ENCODE results near the gene IFNK.
A peak's percentile ranks its signal among the peaks of the same experiment; 100 is the strongest.

Gene IFNK

GRCh38 chr9:27506981-27507380, 17.1 kb upstream of the IFNK start:
- Histone ChIP-seq H2BK120ac (ENCODE audit: low read depth, low read length) (no peak overlapping the region), H3K27ac (replicated peaks; ENCODE audit: low read length) (no peak overlapping the region), H2AK5ac (ENCODE audit: low read depth, low read length) (no peak overlapping the region), H4K8ac (ENCODE audit: low read depth, low read length) (no peak overlapping the region), H3K36me3 (replicated peaks in 1 of 2; ENCODE audit: control insufficient read depth in 2 of 2, insufficient read depth in 2 of 2, low read length in 2 of 2) (peaks cover 4 to 16% of the 10 kb centered on the region in 2 donors), H3K79me1 (ENCODE audit: low read depth, low read length) (peaks cover 5% of the 10 kb centered on the region), H3K27me3 (ENCODE audit: control insufficient read depth in 3 of 3, insufficient read depth in 3 of 3, low read depth in 1 of 3, low read length in 3 of 3) (no peaks in the 10 kb centered on the region), H3K4me2 (ENCODE audit: insufficient read depth, low read length, poor library complexity, severe bottlenecking) (no peak overlapping the region), H3K14ac (ENCODE audit: low read length) (no peak overlapping the region), H3K18ac (ENCODE audit: low read length) (no peak overlapping the region), H4K91ac (ENCODE audit: low read depth, low read length, poor library complexity) (no peak overlapping the region), H2BK15ac (ENCODE audit: low read length) (no peak overlapping the region), H3K4ac (ENCODE audit: low read length) (no peak overlapping the region), H3K9ac (ENCODE audit: low read depth, low read length, poor library complexity) (no peak overlapping the region), H2BK12ac (ENCODE audit: low read length) (no peak overlapping the region), H3K23ac (ENCODE audit: low read depth, low read length, poor library complexity) (no peak overlapping the region), H3K4me3 (ENCODE audit: low read length in 2 of 2) (no peak overlapping the region), H3K9me3 (replicated peaks in 1 of 2; ENCODE audit: control insufficient read depth in 2 of 2, insufficient read depth in 1 of 2, low read depth in 1 of 2, low read length in 2 of 2) (peaks cover 4 to 10% of the 10 kb centered on the region in 2 donors), H2BK5ac (ENCODE audit: low read length) (no peak overlapping the region), H2AFZ (ENCODE audit: low read length) (no peak overlapping the region), H3K4me1 (ENCODE audit: control insufficient read depth in 2 of 2, insufficient read depth in 1 of 2, low read depth in 1 of 2, low read length in 2 of 2) (peaks cover 5 to 19% of the 10 kb centered on the region in 2 donors)
- DNase-seq (ENCODE audit: low spot score) = no peak
- no CpG with 5 or more reads among the region's 2 CpGs for WGBS, 2 donors (ENCODE audit: extremely low coverage in 2 of 2, insufficient read length in 2 of 2, insufficient replicate concordance in 1 of 2)

GRCh38 chr9:27510780-27511179, 13.3 kb upstream of the IFNK start:
- Histone ChIP-seq H3K9me3 (replicated peaks in 1 of 2; ENCODE audit: control insufficient read depth in 2 of 2, insufficient read depth in 1 of 2, low read depth in 1 of 2, low read length in 2 of 2) (peaks cover 1 to 2% of the 10 kb centered on the region in 2 donors), H3K36me3 (replicated peaks in 1 of 2; ENCODE audit: control insufficient read depth in 2 of 2, insufficient read depth in 2 of 2, low read length in 2 of 2) (peaks cover 3 to 16% of the 10 kb centered on the region in 2 donors), H3K79me1 (ENCODE audit: low read depth, low read length) (peaks cover 5% of the 10 kb centered on the region), H3K4me1 (ENCODE audit: control insufficient read depth in 2 of 2, insufficient read depth in 1 of 2, low read depth in 1 of 2, low read length in 2 of 2) (peaks cover 0 to 3% of the 10 kb centered on the region in 2 donors), H4K8ac (ENCODE audit: low read depth, low read length) (no peak overlapping the region), H2BK120ac (ENCODE audit: low read depth, low read length) (no peak overlapping the region), H3K14ac (ENCODE audit: low read length) (no peak overlapping the region), H3K4ac (ENCODE audit: low read length) (no peak overlapping the region), H2AFZ (ENCODE audit: low read length) (no peak overlapping the region), H3K4me2 (ENCODE audit: insufficient read depth, low read length, poor library complexity, severe bottlenecking) (no peak overlapping the region), H3K9ac (ENCODE audit: low read depth, low read length, poor library complexity) (no peak overlapping the region), H3K4me3 (ENCODE audit: low read length in 2 of 2) (no peak overlapping the region), H3K27ac (replicated peaks; ENCODE audit: low read length) (no peak overlapping the region), H3K18ac (ENCODE audit: low read length) (no peak overlapping the region), H2BK5ac (ENCODE audit: low read length) (no peak overlapping the region), H3K23ac (ENCODE audit: low read depth, low read length, poor library complexity) (no peak overlapping the region), H2BK15ac (ENCODE audit: low read length) (no peak overlapping the region), H4K91ac (ENCODE audit: low read depth, low read length, poor library complexity) (no peak overlapping the region), H2BK12ac (ENCODE audit: low read length) (no peak overlapping the region), H3K27me3 (ENCODE audit: control insufficient read depth in 3 of 3, insufficient read depth in 3 of 3, low read depth in 1 of 3, low read length in 3 of 3) (no peaks in the 10 kb centered on the region), H2AK5ac (ENCODE audit: low read depth, low read length) (no peak overlapping the region)
- no CpG with 5 or more reads among the region's 2 CpGs for WGBS, 2 donors (ENCODE audit: extremely low coverage in 2 of 2, insufficient read length in 2 of 2, insufficient replicate concordance in 1 of 2)
- no peak for DNase-seq (ENCODE audit: low spot score)

GRCh38 chr9:27511771-27512170, 12.3 kb upstream of the IFNK start:
- no peak overlapping the region for H4K8ac ChIP-seq (ENCODE audit: low read depth, low read length)
- H2BK12ac ChIP-seq (ENCODE audit: low read length) = no peak overlapping the region
- peak overlapping the region; percentile 42 for H4K91ac ChIP-seq (ENCODE audit: low read depth, low read length, poor library complexity)
- H3K4me3 ChIP-seq (ENCODE audit: low read length in 2 of 2) = no peak overlapping the region
- peaks cover 5% of the 10 kb centered on the region for H3K79me1 ChIP-seq (ENCODE audit: low read depth, low read length)
- H3K4me1 ChIP-seq (ENCODE audit: control insufficient read depth in 2 of 2, insufficient read depth in 1 of 2, low read depth in 1 of 2, low read length in 2 of 2) = peaks cover 0 to 3% of the 10 kb centered on the region in 2 donors
- H2BK15ac ChIP-seq (ENCODE audit: low read length) = no peak overlapping the region
- no peak overlapping the region for H2AK5ac ChIP-seq (ENCODE audit: low read depth, low read length)
- DNase-seq (ENCODE audit: low spot score) = no peak
- H3K9me3 ChIP-seq (replicated peaks in 1 of 2; ENCODE audit: control insufficient read depth in 2 of 2, insufficient read depth in 1 of 2, low read depth in 1 of 2, low read length in 2 of 2) = peaks cover 1 to 2% of the 10 kb centered on the region in 2 donors
- H3K27me3 ChIP-seq (ENCODE audit: control insufficient read depth in 3 of 3, insufficient read depth in 3 of 3, low read depth in 1 of 3, low read length in 3 of 3) = no peaks in the 10 kb centered on the region
- WGBS, 2 donors (ENCODE audit: extremely low coverage in 2 of 2, insufficient read length in 2 of 2, insufficient replicate concordance in 1 of 2) = no CpG with 5 or more reads among the region's 2 CpGs
- H3K23ac ChIP-seq (ENCODE audit: low read depth, low read length, poor library complexity) = no peak overlapping the region
- H3K4ac ChIP-seq (ENCODE audit: low read length) = peak overlapping the region; percentile 43
- H2BK120ac ChIP-seq (ENCODE audit: low read depth, low read length) = no peak overlapping the region
- no peak overlapping the region for H3K27ac ChIP-seq (replicated peaks; ENCODE audit: low read length)
- H3K14ac ChIP-seq (ENCODE audit: low read length) = no peak overlapping the region
- H3K18ac ChIP-seq (ENCODE audit: low read length) = no peak overlapping the region
- H2AFZ ChIP-seq (ENCODE audit: low read length) = no peak overlapping the region
- H2BK5ac ChIP-seq (ENCODE audit: low read length) = no peak overlapping the region
- H3K9ac ChIP-seq (ENCODE audit: low read depth, low read length, poor library complexity) = no peak overlapping the region
- H3K36me3 ChIP-seq (replicated peaks in 1 of 2; ENCODE audit: control insufficient read depth in 2 of 2, insufficient read depth in 2 of 2, low read length in 2 of 2) = peaks cover 5 to 21% of the 10 kb centered on the region in 2 donors
- H3K4me2 ChIP-seq (ENCODE audit: insufficient read depth, low read length, poor library complexity, severe bottlenecking) = no peak overlapping the region

- Histone ChIP-seq H3K23ac (ENCODE audit: low read depth, low read length, poor library complexity) (no peak overlapping the region), H3K14ac (ENCODE audit: low read length) (no peak overlapping the region), H4K8ac (ENCODE audit: low read depth, low read length) (no peak overlapping the region), H3K4me3 (ENCODE audit: low read length in 2 of 2) (no peak overlapping the region), H2BK12ac (ENCODE audit: low read length) (no peak overlapping the region), H3K4me2 (ENCODE audit: insufficient read depth, low read length, poor library complexity, severe bottlenecking) (no peak overlapping the region), H3K4ac (ENCODE audit: low read length) (no peak overlapping the region), H2AFZ (ENCODE audit: low read length) (no peak overlapping the region), H4K91ac (ENCODE audit: low read depth, low read length, poor library complexity) (no peak overlapping the region), H3K9ac (ENCODE audit: low read depth, low read length, poor library complexity) (no peak overlapping the region), H2BK120ac (ENCODE audit: low read depth, low read length) (no peak overlapping the region), H3K27me3 (ENCODE audit: control insufficient read depth in 3 of 3, insufficient read depth in 3 of 3, low read depth in 1 of 3, low read length in 3 of 3) (no peaks in the 10 kb centered on the region), H3K9me3 (replicated peaks in 1 of 2; ENCODE audit: control insufficient read depth in 2 of 2, insufficient read depth in 1 of 2, low read depth in 1 of 2, low read length in 2 of 2) (peaks cover 0 to 1% of the 10 kb centered on the region in 2 donors), H2AK5ac (ENCODE audit: low read depth, low read length) (no peak overlapping the region), H3K36me3 (replicated peaks in 1 of 2; ENCODE audit: control insufficient read depth in 2 of 2, insufficient read depth in 2 of 2, low read length in 2 of 2) (peaks cover 5 to 9% of the 10 kb centered on the region in 2 donors), H2BK15ac (ENCODE audit: low read length) (no peak overlapping the region), H3K4me1 (ENCODE audit: control insufficient read depth in 2 of 2, insufficient read depth in 1 of 2, low read depth in 1 of 2, low read length in 2 of 2) (peaks cover 0 to 2% of the 10 kb centered on the region in 2 donors), H3K18ac (ENCODE audit: low read length) (no peak overlapping the region), H3K79me1 (ENCODE audit: low read depth, low read length) (peaks cover 5% of the 10 kb centered on the region), H3K27ac (replicated peaks; ENCODE audit: low read length) (no peak overlapping the region), H2BK5ac (ENCODE audit: low read length) (no peak overlapping the region)
- WGBS, 2 donors (ENCODE audit: extremely low coverage in 2 of 2, insufficient read length in 2 of 2, insufficient replicate concordance in 1 of 2) = no CpG with 5 or more reads among the region's 2 CpGs
- no peak for DNase-seq (ENCODE audit: low spot score)
These were observed 9.5 kb upstream of the IFNK start for GRCh38 chr9:27514551-27514950.

Data from neuronal stem cell (in vitro differentiated cells).